ENCODE measurements around the gene ZNF783.

DNA sequence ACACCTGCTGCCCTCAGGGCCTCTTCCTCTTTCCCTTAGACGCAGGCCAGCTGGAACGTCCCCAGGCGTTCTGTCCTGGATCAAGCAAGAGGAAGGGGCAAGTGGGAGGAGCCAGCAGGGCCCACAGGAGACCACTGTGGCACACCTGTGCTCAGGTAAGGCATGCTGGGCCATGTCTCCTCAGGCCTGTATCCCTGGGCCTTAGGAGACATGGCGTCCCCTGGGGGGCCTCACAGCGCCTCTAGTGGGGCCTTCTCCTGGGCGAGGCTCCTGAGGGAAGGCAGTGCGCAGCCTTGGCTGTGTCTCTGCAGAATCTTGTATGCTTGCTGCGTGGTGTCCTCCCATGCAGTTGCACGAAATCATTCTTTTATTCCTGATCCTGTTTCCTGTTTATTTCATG is 31.3 kb downstream of the ZNF783 start:
- TF ChIP-seq, protein P1, sequence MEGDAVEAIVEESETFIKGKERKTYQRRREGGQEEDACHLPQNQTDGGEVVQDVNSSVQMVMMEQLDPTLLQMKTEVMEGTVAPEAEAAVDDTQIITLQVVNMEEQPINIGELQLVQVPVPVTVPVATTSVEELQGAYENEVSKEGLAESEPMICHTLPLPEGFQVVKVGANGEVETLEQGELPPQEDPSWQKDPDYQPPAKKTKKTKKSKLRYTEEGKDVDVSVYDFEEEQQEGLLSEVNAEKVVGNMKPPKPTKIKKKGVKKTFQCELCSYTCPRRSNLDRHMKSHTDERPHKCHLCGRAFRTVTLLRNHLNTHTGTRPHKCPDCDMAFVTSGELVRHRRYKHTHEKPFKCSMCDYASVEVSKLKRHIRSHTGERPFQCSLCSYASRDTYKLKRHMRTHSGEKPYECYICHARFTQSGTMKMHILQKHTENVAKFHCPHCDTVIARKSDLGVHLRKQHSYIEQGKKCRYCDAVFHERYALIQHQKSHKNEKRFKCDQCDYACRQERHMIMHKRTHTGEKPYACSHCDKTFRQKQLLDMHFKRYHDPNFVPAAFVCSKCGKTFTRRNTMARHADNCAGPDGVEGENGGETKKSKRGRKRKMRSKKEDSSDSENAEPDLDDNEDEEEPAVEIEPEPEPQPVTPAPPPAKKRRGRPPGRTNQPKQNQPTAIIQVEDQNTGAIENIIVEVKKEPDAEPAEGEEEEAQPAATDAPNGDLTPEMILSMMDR (IDR thresholded peaks at IDR 0.05; ENCODE audit: low read length): no peak; the same call in 1 of the 2 replicates
- TF ChIP-seq EZH2 (IDR thresholded peaks at IDR 0.05; ENCODE audit: borderline replicate concordance, low read length): no peak

Data from OCI-LY1 (cell line).